ENCODE results near the gene ATCAY.

The ATCAY gene

DNA sequence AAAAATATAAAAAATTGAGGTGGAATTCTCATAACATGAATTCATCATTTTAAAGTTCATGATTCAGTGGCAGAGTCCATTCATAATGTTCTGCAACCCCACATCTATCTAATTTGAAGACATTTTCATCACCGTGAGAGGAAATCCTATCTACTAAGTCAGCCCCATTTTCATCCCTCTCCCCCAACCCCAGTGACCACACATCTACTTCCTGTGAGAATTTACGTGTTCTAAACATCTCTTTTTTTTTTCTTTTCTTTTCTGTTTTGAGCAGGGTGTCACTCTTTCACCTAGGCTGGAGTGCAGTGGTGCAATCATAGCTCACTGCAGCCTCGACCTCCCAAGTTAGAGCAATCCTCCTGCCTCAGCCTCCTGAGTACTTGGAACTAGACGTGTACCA is 17.5 kb downstream of the ATCAY start:
- peaks cover 0 to 10% of the 10 kb centered on the region in 2 donors for H3K27me3 ChIP-seq
- TF ChIP-seq CTCF (IDR thresholded peaks at IDR 0.05) = no peak
- no peak overlapping the region for H3K27ac ChIP-seq
- peaks cover 0 to 7% (median 2%) of the 10 kb centered on the region in 4 donors for H3K4me1 ChIP-seq
- H3K9me3 ChIP-seq = peaks cover 0 to 8% (median 0%) of the 10 kb centered on the region in 3 donors
- no peak overlapping the region for H3K4me3 ChIP-seq
- no peak for DNase-seq
- H3K36me3 ChIP-seq = no peaks in the 10 kb centered on the region
- intact Hi-C loops (cut with DNase I; ENCODE audit: low total_unique reads) = no loop called here

DNA sequence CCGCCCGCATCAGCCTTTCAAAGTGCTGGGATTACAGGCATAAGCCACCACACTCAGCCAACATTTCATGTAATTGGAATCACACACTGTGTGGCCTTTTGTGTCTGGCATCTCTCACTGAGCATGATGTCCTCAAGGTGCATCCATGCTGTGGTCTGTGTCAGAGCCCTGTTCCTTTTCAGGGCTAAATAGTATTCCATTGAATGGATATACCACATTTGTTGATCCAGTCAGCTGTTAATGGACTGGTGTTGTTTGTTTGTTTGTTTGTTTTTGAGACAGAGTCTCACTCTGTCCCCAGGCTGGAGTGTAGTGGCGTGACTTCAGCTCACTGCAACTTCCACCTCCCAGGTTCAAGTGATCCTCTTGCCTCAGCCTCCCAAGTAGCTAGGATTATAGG is 17.9 kb downstream of the ATCAY start:
- Histone ChIP-seq H3K4me3 (no peak overlapping the region), H3K36me3 (no peaks in the 10 kb centered on the region), H3K4me1 (peaks cover 0 to 7% (median 2%) of the 10 kb centered on the region in 4 donors), H3K9me3 (peaks cover 0 to 8% (median 0%) of the 10 kb centered on the region in 3 donors), H3K27me3 (peaks cover 0 to 8% of the 10 kb centered on the region in 2 donors), H3K27ac (no peak overlapping the region)
- intact Hi-C loops (cut with DNase I; ENCODE audit: low total_unique reads) = no loop called here
- no peak for TF ChIP-seq CTCF (IDR thresholded peaks at IDR 0.05)
- no peak for DNase-seq

DNA sequence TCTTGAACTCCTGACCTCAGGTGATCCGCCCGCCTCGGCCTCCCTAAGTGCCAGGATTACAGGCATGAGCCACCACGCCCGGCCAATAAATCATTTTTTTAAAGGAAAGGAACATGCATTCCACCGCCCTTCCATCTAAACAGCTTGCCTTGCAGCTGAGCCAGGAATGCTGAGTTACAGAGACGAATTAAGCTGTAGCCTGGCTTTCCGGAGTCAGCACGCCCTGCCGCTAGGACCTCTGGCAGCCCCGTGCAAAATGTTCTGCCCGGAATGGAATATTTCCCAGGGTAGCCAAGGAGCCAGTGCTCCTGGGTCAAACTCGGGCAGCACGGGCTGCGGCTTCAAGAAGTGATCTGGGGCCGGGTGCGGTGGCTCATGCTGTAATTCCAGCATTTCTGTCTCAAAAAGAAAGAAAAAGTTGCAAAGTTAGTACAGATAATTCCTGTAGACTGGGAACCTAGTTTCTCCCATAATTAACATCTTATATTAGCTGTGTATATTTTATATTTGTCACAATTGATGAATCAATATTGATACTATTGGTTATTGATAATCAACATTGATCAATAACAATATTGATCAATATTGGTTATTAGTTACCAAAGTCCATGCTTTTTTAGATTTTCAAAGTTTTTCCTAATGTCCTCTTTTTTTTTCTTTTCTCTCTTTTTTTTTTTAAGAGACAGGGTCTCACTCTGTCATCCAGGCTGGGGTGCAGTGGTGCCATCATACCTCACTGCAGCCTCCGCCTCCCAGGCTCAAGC is 19.2 kb downstream of the ATCAY start:
- H3K4me3 ChIP-seq = no peak overlapping the region
- no peak overlapping the region for H3K27ac ChIP-seq
- intact Hi-C loops (cut with DNase I; ENCODE audit: low total_unique reads) = no loop called here
- peaks cover 0 to 3% of the 10 kb centered on the region in 2 donors for H3K27me3 ChIP-seq
- TF ChIP-seq CTCF (IDR thresholded peaks at IDR 0.05) = no peak
- DNase-seq = peak; percentile 22 to 76
- peaks cover 0 to 7% (median 2%) of the 10 kb centered on the region in 4 donors for H3K4me1 ChIP-seq
- peaks cover 0 to 8% (median 0%) of the 10 kb centered on the region in 3 donors for H3K9me3 ChIP-seq
- H3K36me3 ChIP-seq = no peaks in the 10 kb centered on the region

- no peak overlapping the region for H3K4me3 ChIP-seq
- intact Hi-C loops (cut with DNase I; ENCODE audit: low total_unique reads) = no loop called here
- no peak for DNase-seq
- H3K36me3 ChIP-seq = no peaks in the 10 kb centered on the region
- peaks cover 0 to 8% (median 0%) of the 10 kb centered on the region in 3 donors for H3K9me3 ChIP-seq
- no peak for TF ChIP-seq CTCF (IDR thresholded peaks at IDR 0.05)
- H3K27ac ChIP-seq = no peak overlapping the region
- peaks cover 0 to 5% of the 10 kb centered on the region in 2 donors for H3K27me3 ChIP-seq
- peaks cover 0 to 7% (median 2%) of the 10 kb centered on the region in 4 donors for H3K4me1 ChIP-seq
Observed at GRCh38 chr19:3902317-3902973, 22.0 kb downstream of the ATCAY start.

DNA sequence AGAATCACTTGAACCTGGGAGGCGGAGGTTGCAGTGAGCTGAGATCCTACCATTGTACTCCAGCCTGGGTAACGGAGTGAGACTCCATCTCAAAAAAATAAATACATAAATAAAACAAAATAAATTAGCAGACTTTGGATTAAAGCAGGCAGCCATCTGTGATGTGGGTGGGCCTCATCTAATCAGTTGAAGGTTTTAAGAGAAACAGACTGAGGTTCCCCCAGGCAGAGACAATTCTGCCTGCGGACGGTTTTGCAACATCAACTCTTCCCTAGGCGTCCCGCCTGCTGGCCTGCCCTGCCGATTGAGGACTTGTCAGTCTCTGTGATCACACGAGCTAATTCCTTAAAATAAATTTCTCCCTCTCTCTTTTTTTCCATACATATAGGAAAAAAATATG is 23.7 kb downstream of the ATCAY start:
- Histone ChIP-seq H3K4me3 (no peak overlapping the region), H3K27me3 (peaks cover 0 to 13% of the 10 kb centered on the region in 2 donors), H3K9me3 (peaks cover 0 to under 1% (median 0%) of the 10 kb centered on the region in 3 donors), H3K36me3 (no peaks in the 10 kb centered on the region), H3K4me1 (peaks cover 0 to 7% (median 2%) of the 10 kb centered on the region in 4 donors), H3K27ac (no peak overlapping the region)
- no peak for DNase-seq
- no peak for TF ChIP-seq CTCF (IDR thresholded peaks at IDR 0.05)
- intact Hi-C loops (cut with DNase I; ENCODE audit: low total_unique reads) = no loop called here

Measured in tibial artery (tissue), 4 donors.